ENCODE measurements around the gene ZFAND6. TPM values are rescaled to one million over a fixed set of nuclear protein-coding genes. Genes with fewer than 3 reads are reported as not detected.
"Not testable (repeated sequence)": the region's sequence is repeated elsewhere in the genome, so short reads cannot be mapped to it uniquely, and the experiment has no call there.

ZFAND6 gene
- polyA plus RNA-seq, 1 donor from 2014 or later: 353 TPM

DNA sequence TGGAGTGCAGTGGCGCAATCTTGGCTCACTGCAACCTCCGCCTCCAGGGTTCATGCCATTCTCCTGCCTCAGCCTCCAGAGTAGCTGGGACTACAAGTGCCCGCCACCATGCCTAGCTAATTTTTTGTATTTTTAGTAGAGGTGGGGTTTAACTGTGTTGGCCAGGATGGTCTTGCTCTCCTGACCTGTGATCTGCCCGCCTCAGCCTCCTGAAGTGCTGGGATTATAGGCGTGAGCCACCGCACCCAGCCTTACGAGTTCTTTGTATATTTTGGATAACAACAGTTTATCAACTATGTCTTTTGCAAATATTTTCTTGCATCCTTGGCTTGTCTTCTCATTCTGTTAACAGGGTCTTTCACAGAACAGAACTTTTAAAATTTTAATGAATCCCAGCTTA lies 45.3 kb upstream of the ZFAND6 start:
- H3K9me3 ChIP-seq (ENCODE audit: low read length); H3K36me3 ChIP-seq (ENCODE audit: insufficient read depth, low read length); H3K27me3 ChIP-seq (ENCODE audit: insufficient read depth, low read depth, low read length); H4K20me1 ChIP-seq (ENCODE audit: insufficient read depth); H3K79me2 ChIP-seq (replicated peaks; ENCODE audit: insufficient read depth, low read length); H3K4me3 ChIP-seq (ENCODE audit: low read length); H3K27ac ChIP-seq (ENCODE audit: low read length); H2AFZ ChIP-seq (ENCODE audit: low read depth, low read length); H3K9ac ChIP-seq (ENCODE audit: low read length); H3F3A ChIP-seq (ENCODE audit: insufficient read depth, low read length, poor library complexity, severe bottlenecking); H3K9me2 ChIP-seq (ENCODE audit: insufficient read depth, low read length); H3K4me2 ChIP-seq (ENCODE audit: low read length): not testable (repeated sequence)

DNA sequence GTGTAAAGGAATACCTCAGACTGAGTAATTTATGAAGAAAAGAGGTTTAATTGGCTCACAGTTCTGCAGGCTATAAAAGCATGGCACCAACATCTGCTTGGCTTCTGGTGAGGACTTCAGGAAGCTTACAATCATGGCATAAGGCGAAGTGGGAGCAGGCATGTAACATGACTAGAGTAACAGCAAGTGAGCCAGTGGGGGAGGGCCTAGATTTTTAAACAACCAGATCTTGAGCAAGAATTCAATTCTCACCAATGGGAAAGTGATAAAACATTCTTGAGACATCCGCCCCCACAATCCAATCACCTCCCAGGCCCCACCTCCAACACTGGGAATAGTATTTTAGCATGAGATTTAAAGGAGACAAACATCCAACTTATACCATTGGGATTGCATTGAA lies 44.3 kb upstream of the ZFAND6 start:
- no peaks in the 10 kb centered on the region for H3K36me3 ChIP-seq (ENCODE audit: insufficient read depth, low read length)
- H2AFZ ChIP-seq (ENCODE audit: low read depth, low read length): no peak overlapping the region
- no peaks in the 10 kb centered on the region for H3K79me2 ChIP-seq (replicated peaks; ENCODE audit: insufficient read depth, low read length)
- H3K4me3 ChIP-seq (ENCODE audit: low read length): no peak overlapping the region
- H3K9ac ChIP-seq (ENCODE audit: low read length): no peak overlapping the region
- no peaks in the 10 kb centered on the region for H3K27me3 ChIP-seq (ENCODE audit: insufficient read depth, low read depth, low read length)
- no peak overlapping the region for H3K27ac ChIP-seq (ENCODE audit: low read length)
- no peaks in the 10 kb centered on the region for H3K9me2 ChIP-seq (ENCODE audit: insufficient read depth, low read length)
- no peaks in the 10 kb centered on the region for H3K9me3 ChIP-seq (ENCODE audit: low read length)
- TF ChIP-seq MXI1 (conservative IDR thresholded peaks at IDR 0.05; ENCODE audit: poor library complexity, severe bottlenecking) (no peak), RAD21 (conservative IDR thresholded peaks at IDR 0.05) (no peak), EZH2 (IDR thresholded peaks at IDR 0.05; ENCODE audit: borderline replicate concordance, insufficient read depth, low read length, poor library complexity, severe bottlenecking) (no peak), POLR2AphosphoS5 (IDR thresholded peaks at IDR 0.05) (no peak)
- TF ChIP-seq, protein P1, sequence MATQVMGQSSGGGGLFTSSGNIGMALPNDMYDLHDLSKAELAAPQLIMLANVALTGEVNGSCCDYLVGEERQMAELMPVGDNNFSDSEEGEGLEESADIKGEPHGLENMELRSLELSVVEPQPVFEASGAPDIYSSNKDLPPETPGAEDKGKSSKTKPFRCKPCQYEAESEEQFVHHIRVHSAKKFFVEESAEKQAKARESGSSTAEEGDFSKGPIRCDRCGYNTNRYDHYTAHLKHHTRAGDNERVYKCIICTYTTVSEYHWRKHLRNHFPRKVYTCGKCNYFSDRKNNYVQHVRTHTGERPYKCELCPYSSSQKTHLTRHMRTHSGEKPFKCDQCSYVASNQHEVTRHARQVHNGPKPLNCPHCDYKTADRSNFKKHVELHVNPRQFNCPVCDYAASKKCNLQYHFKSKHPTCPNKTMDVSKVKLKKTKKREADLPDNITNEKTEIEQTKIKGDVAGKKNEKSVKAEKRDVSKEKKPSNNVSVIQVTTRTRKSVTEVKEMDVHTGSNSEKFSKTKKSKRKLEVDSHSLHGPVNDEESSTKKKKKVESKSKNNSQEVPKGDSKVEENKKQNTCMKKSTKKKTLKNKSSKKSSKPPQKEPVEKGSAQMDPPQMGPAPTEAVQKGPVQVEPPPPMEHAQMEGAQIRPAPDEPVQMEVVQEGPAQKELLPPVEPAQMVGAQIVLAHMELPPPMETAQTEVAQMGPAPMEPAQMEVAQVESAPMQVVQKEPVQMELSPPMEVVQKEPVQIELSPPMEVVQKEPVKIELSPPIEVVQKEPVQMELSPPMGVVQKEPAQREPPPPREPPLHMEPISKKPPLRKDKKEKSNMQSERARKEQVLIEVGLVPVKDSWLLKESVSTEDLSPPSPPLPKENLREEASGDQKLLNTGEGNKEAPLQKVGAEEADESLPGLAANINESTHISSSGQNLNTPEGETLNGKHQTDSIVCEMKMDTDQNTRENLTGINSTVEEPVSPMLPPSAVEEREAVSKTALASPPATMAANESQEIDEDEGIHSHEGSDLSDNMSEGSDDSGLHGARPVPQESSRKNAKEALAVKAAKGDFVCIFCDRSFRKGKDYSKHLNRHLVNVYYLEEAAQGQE (IDR thresholded peaks at IDR 0.05; ENCODE audit: borderline replicate concordance): no peak
- no peak overlapping the region for H3K4me2 ChIP-seq (ENCODE audit: low read length)
- no peaks in the 10 kb centered on the region for H3F3A ChIP-seq (ENCODE audit: insufficient read depth, low read length, poor library complexity, severe bottlenecking)
- no peaks in the 10 kb centered on the region for H4K20me1 ChIP-seq (ENCODE audit: insufficient read depth)

DNA sequence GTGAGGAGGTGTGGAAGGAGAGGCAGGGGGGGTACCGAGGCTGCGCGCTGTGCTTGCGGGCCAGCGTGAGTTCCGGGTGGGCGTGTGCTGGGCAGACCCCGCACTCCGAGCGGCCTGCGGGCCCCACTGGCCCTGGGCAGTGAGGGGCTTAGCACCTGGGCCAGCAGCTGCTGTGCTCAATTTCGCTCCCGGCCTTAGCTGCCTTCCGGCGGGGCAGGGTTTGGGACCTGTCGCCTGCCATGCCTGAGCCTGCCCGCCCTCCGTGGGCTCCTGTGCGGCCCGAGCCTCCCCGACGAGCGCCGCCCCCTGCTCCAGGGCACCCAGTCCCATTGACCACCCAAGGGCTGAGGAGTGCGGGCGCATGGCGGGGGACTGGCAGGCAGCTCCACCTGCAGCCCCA lies 43.0 kb upstream of the ZFAND6 start:
- not testable (repeated sequence) for H3K9me2 ChIP-seq (ENCODE audit: insufficient read depth, low read length); H2AFZ ChIP-seq (ENCODE audit: low read depth, low read length); H3K79me2 ChIP-seq (replicated peaks; ENCODE audit: insufficient read depth, low read length); H3K4me2 ChIP-seq (ENCODE audit: low read length); H3K4me3 ChIP-seq (ENCODE audit: low read length); H3K36me3 ChIP-seq (ENCODE audit: insufficient read depth, low read length); H4K20me1 ChIP-seq (ENCODE audit: insufficient read depth); H3K9me3 ChIP-seq (ENCODE audit: low read length); H3F3A ChIP-seq (ENCODE audit: insufficient read depth, low read length, poor library complexity, severe bottlenecking); H3K27ac ChIP-seq (ENCODE audit: low read length); H3K9ac ChIP-seq (ENCODE audit: low read length); H3K27me3 ChIP-seq (ENCODE audit: insufficient read depth, low read depth, low read length)

DNA sequence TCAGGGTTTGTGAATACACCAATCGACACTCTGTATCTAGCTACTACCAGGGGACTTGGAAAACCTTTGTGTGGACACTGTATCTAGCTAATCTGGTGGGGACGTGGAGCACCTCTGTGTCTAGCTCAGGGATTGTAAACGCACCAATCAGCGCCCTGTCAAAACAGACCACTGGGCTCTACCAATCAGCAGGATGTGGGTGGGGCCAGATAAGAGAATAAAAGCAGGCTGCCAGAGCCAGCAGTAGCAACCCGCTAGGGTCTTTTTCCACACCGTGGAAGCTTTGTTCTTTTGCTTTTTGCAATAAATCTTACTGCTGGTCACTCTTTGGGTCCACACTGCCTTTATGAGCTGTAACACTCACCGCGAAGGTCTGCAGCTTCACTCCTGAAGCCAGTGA lies 42.3 kb upstream of the ZFAND6 start:
- H3K27ac ChIP-seq (ENCODE audit: low read length); H3K4me3 ChIP-seq (ENCODE audit: low read length); H3F3A ChIP-seq (ENCODE audit: insufficient read depth, low read length, poor library complexity, severe bottlenecking); H2AFZ ChIP-seq (ENCODE audit: low read depth, low read length); H3K4me2 ChIP-seq (ENCODE audit: low read length); H3K9me3 ChIP-seq (ENCODE audit: low read length); H3K79me2 ChIP-seq (replicated peaks; ENCODE audit: insufficient read depth, low read length); H4K20me1 ChIP-seq (ENCODE audit: insufficient read depth); H3K36me3 ChIP-seq (ENCODE audit: insufficient read depth, low read length); H3K9ac ChIP-seq (ENCODE audit: low read length); H3K27me3 ChIP-seq (ENCODE audit: insufficient read depth, low read depth, low read length); H3K9me2 ChIP-seq (ENCODE audit: insufficient read depth, low read length): not testable (repeated sequence)
